K562 (cell line): Measurements from ENCODE around the gene TIMP3. TPM values are rescaled to one million over a fixed set of nuclear protein-coding genes. Genes with fewer than 3 reads are reported as not detected.
A peak's percentile ranks its signal among the peaks of the same experiment; 100 is the strongest.

ENCODE experiments used
- ATAC-seq: fragments of 200-7000 bp; cut with Tn5 transposase; 3 replicates; pipeline ENCODE4 v1.9.1; 2020; ENCODE audit warnings: moderate library complexity
- BruUV-seq: library from RNA; stranded (reverse); fragments of 400-500 nt; replicated peaks from 2 replicates; lab custom pipeline; 2021; lab: Mats Ljungman, UMichigan
- CTCF ChIA-PET: fragments of 300-600 bp; formaldehyde crosslinking; extraction: SDS; loops from one replicate; lab custom pipeline; 2021; ENCODE audit warnings: low intra/inter-chr PET ratio; lab: Yijun Ruan, JAX
- POLR2A ChIA-PET: fragments of 300-600, 350-650 bp; sonication (Branson Sonifier 250); formaldehyde crosslinking; extraction: SDS; loops from one replicate; lab custom pipeline; 2021; ENCODE audit warnings: antibody characterized with exemption, inconsistent platforms; lab: Yijun Ruan, JAX
- DNase-seq, 4 experiments: peaks; one replicate each; pipeline versions ENCODE4 v3.0.0 to v3.0.0-alpha.2; 2011 to 2018; ENCODE audit warnings: low spot score in 3 of 4, mixed read lengths in 3 of 4; ENCODE audit errors: extremely low read depth in 1 of 4
- FAIRE-seq: peaks from 2 replicates; lab custom pipeline; 2011; peaks lifted over from hg19 to GRCh38; lab: Jason Lieb, UNC
- H2AFZ ChIP-seq: 2 replicates; pipeline ENCODE4 v1.6.0; 2011; ENCODE audit warnings: low read depth, low read length, control low read depth, inconsistent platforms
- H3K27ac ChIP-seq: fragments of 200-600 bp; 3 replicates; pipeline ENCODE4 v1.8.0; 2011; ENCODE audit warnings: low read depth, mild to moderate bottlenecking, control low read depth, inconsistent platforms, low read length, moderate library complexity, mixed read lengths; ENCODE audit errors: extremely low read depth
- H3K27me3 ChIP-seq, 2 experiments: fragments of 300-600 bp in 1 of 2; 2 replicates in 1 of 2; 3 replicates in 1 of 2; pipeline versions ENCODE4 v1.6.0 to v1.8.0; 2011; ENCODE audit warnings: inconsistent platforms in 2 of 2, low read length in 2 of 2, mild to moderate bottlenecking in 1 of 2, mixed read lengths in 1 of 2, moderate library complexity in 1 of 2; ENCODE audit not compliant: control insufficient read depth in 2 of 2, insufficient read depth in 2 of 2
- H3K36me3 ChIP-seq: fragments of 300-600 bp; 3 replicates; pipeline ENCODE4 v1.8.0; 2011; ENCODE audit warnings: mild to moderate bottlenecking, low read length, inconsistent platforms; ENCODE audit not compliant: control insufficient read depth, insufficient read depth
- H3K4me1 ChIP-seq, 2 experiments: fragments of 200-600 bp in 1 of 2; replicated peaks in 1 of 2; 2 replicates in 1 of 2; 3 replicates in 1 of 2; pipeline versions ENCODE4 v1.5.1 to v1.8.0; 2011; ENCODE audit warnings: inconsistent platforms in 2 of 2, low read length in 2 of 2, mild to moderate bottlenecking in 1 of 2, mixed read lengths in 1 of 2, moderate library complexity in 1 of 2; ENCODE audit not compliant: control insufficient read depth in 2 of 2, insufficient read depth in 2 of 2
- H3K4me2 ChIP-seq: 2 replicates; pipeline ENCODE4 v1.6.1; 2011; ENCODE audit warnings: low read length, control low read depth, inconsistent platforms, mixed read lengths; ENCODE audit not compliant: insufficient read depth
- H3K4me3 ChIP-seq: fragments of 200-600 bp; sonication (generic), shearing (Covaris generic); 2 replicates; pipeline ENCODE4 v1.5.1; 2016; ENCODE audit warnings: control low read depth, inconsistent platforms
- H3K79me2 ChIP-seq: fragments of 200-600 bp; 3 replicates; pipeline ENCODE4 v1.8.0; 2011; ENCODE audit warnings: low read length, inconsistent platforms; ENCODE audit not compliant: control insufficient read depth, insufficient read depth
- H3K9ac ChIP-seq, 2 experiments: 2 replicates each; pipeline versions ENCODE4 v1.6.0 to v1.6.1; 2011; ENCODE audit warnings: low read depth in 2 of 2, low read length in 2 of 2, control low read depth in 1 of 2, inconsistent platforms in 1 of 2, mild to moderate bottlenecking in 1 of 2, mixed read lengths in 1 of 2; ENCODE audit not compliant: insufficient read depth in 1 of 2
- H3K9me1 ChIP-seq: one replicate; pipeline ENCODE4 v1.6.0; 2011; ENCODE audit warnings: inconsistent platforms, mild to moderate bottlenecking, low read length, moderate library complexity; ENCODE audit not compliant: control insufficient read depth, insufficient read depth
- H3K9me3 ChIP-seq: replicated peaks from 2 replicates; pipeline ENCODE4 v1.5.1; 2011; ENCODE audit warnings: low read depth, low read length, inconsistent platforms; ENCODE audit not compliant: control insufficient read depth, insufficient read depth
- H4K20me1 ChIP-seq: replicated peaks from 2 replicates; pipeline ENCODE4 v1.6.1; 2011; ENCODE audit warnings: low read length, inconsistent platforms, mixed read lengths; ENCODE audit not compliant: control insufficient read depth, insufficient read depth
- MAZ ChIP-seq, 2 experiments: fragments of 450-650 bp in 1 of 2; sonication (generic) in 1 of 2; formaldehyde crosslinking; IDR thresholded peaks in 1 of 2; conservative IDR thresholded peaks in 1 of 2; 2 replicates each; pipeline versions ENCODE4 v1.4.0 to v1.5.0; 2020; ENCODE audit warnings: mild to moderate bottlenecking in 1 of 2, missing genetic modification reagents in 1 of 2
- MCM3 ChIP-seq: fragments of 450-650 bp; IDR thresholded peaks from 2 replicates; pipeline ENCODE4 v1.6.1; 2016
- NCOR1 ChIP-seq: fragments of 450-650 bp; IDR thresholded peaks from 2 replicates; pipeline ENCODE4 v1.6.1; 2016; ENCODE audit warnings: mild to moderate bottlenecking, moderate library complexity
- NFRKB ChIP-seq: fragments of 450-650 bp; IDR thresholded peaks from 2 replicates; pipeline ENCODE4 v1.6.1; 2016; ENCODE audit warnings: low read depth
- PTRF ChIP-seq: fragments of 450-650 bp; IDR thresholded peaks from 2 replicates; pipeline ENCODE4 v1.6.1; 2016; ENCODE audit warnings: mild to moderate bottlenecking, missing genetic modification characterization, missing compliant biosample characterization
- TBL1XR1 ChIP-seq, 2 experiments: IDR thresholded peaks; 2 replicates each; pipeline ENCODE4 v1.6.1; 2012; ENCODE audit warnings: improper control_type of control experiment in 2 of 2, low read length in 2 of 2, mild to moderate bottlenecking in 1 of 2
- ZNF830 ChIP-seq: fragments of 250-450 bp; sonication (Bioruptor Pico); IDR thresholded peaks from 2 replicates; pipeline ENCODE4 v1.5.0; 2021; ENCODE audit warnings: mild to moderate bottlenecking
- WGBS: fragments of 100-300 bp; shearing (Covaris generic); methylation state at CpG from one replicate; pipeline ENCODE4 v1.1.6; 2016; ENCODE audit warnings: low coverage, mixed read lengths; ENCODE audit not compliant: insufficient coverage; ENCODE audit errors: missing lambda C conversion rate; 5-methylcytosine and 5-hydroxymethylcytosine counted together
- in situ Hi-C: fragments of 300-500 bp; cut with MboI; formaldehyde crosslinking; loops from 4 replicates; pipeline ENCODE4 v1.15.0; 2018; ENCODE audit warnings: inconsistent platforms, mixed read lengths
- intact Hi-C: fragments of 100-400 bp; cut with micrococcal nuclease; formaldehyde crosslinking; loops from 2 replicates; pipeline ENCODE4 v1.14.2; 2022
- polyA plus RNA-seq, 8 experiments: library from polyadenylated mRNA; depleted of rRNA in 4 of 8; stranded (reverse) in 5 of 8; unstranded in 3 of 8; fragments of >200 nt; fragmentation: Nextera tagmentation in 2 of 8; fragmentation: Illumina TruSeq in 1 of 8; extraction: Ambion mirVana in 2 of 8; extraction: Trizol in 1 of 8; gene quantifications; 2 replicates each; pipeline versions ENCODE4 v1.2.1 to v1.2.3, GENCODE V29; 2011 to 2014; ENCODE audit warnings: inconsistent platforms in 1 of 8, missing spikeins in 1 of 8
- total RNA-seq, 7 experiments: library from RNA; depleted of rRNA in 6 of 7; stranded (reverse); fragments of >200 nt in 6 of 7; fragmentation: Illumina TruSeq in 2 of 7; extraction: Trizol in 2 of 7; gene quantifications; 2 replicates each; pipeline versions ENCODE4 v1.2.1 to v1.2.3, GENCODE V29; 2011 to 2021; ENCODE audit warnings: low replicate concordance in 1 of 7

TIMP3 gene
- total and polyA plus RNA-seq, 9 of the 15 experiments (the other 6 are each of a cell fraction or from before 2014, with no cell fraction given), result 0.07 to 0.73 (median 0.18) TPM

DNA sequence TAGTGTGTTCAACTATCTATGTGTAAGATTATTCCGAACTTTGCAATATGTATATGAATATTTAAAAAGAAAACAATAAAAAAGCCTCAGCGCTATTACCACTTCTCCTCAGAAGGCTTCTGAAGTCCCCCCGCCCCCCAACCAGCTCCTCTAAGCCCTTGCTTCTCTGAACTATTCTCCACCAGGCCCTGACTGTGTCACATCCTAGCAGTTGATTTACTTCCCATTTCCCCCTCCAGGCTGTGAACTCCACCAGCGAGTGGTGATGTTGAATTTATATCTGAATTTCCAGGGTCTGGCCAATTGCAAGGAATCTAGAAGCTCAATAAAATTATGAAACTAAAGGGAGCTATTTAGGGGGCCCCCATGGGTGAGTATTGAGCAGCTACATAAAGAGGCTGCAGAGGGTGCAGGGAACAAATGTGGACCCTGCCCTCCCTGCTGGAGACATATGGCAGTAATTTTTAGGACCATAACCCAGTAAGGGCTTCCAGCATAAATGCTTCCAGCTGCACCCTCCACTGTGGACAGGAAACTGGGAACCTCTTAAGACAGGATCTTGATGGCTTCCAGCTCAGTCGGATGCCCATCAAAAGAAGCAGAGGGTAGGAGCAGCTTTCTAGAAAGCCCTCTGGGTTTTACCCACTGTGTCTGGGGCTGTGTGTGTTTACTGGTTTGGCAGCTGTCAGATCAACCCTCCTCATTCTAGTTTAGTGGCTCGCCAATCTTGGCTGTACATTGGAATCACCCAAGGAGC is 81.4 kb downstream of the TIMP3 start:
- peak; percentile 22 to 40 (median 24) for DNase-seq
- H3K79me2 ChIP-seq, result no peaks in the 10 kb centered on the region
- H3K27me3 ChIP-seq, result no peaks in the 10 kb centered on the region
- H3K9me3 ChIP-seq, result no peaks in the 10 kb centered on the region
- peaks cover 4% of the 10 kb centered on the region for H3K9me1 ChIP-seq
- intact Hi-C loops, result loop anchor here (5.0 kb wide), 1 partner anchor 46 kb away; no protein-coding TSS in a partner anchor
- peaks cover 18 to 43% of the 10 kb centered on the region in 2 experiments; a peak in 4 of 5 replicates for H3K4me1 ChIP-seq
- no peak for ATAC-seq
- no peak overlapping the region for H3K4me3 ChIP-seq
- no TSS peak for BruUV-seq
- H3K27ac ChIP-seq, result peak overlapping the region; percentile 70
- ChIA-PET POLR2A (interaction anchor here (1.5 kb wide), 1 partner anchor 21 kb away, joined by 3 read pairs; no protein-coding TSS in a partner anchor), CTCF (no interaction called here)
- no peak for FAIRE-seq
- peak overlapping the region in 1 of 2 experiments; percentile 32; a peak in 2 of 4 replicates for H3K9ac ChIP-seq
- peak overlapping the region; percentile 47 for H2AFZ ChIP-seq
- H3K4me2 ChIP-seq, result no peak overlapping the region
- WGBS, result 45% methylated on average over 5 of the region's 6 CpGs
- in situ Hi-C loops, result no loop called here
- no peaks in the 10 kb centered on the region for H3K36me3 ChIP-seq
- no peak for TF ChIP-seq MAZ (CRISPR knock-in tag; conservative IDR thresholded peaks at IDR 0.05 in 1 of 2, IDR thresholded peaks at IDR 0.05 in 1 of 2)
- no peak for TF ChIP-seq NFRKB
- no peak for TF ChIP-seq ZNF830 (CRISPR knock-in tag)
- TF ChIP-seq MCM3, result no peak
- TF ChIP-seq NCOR1, result no peak
- TF ChIP-seq TBL1XR1 (IDR thresholded peaks at IDR 0.05; ENCODE audit: low read length in 2 of 2), result no peak
- no peak for TF ChIP-seq PTRF (tag)
- no peaks in the 10 kb centered on the region; the same call in 1 of the 2 replicates for H4K20me1 ChIP-seq
